Omental fat pad (tissue), 4 donors: ENCODE measurements around the gene PLD3. TPM values are rescaled to one million over a fixed set of nuclear protein-coding genes. Genes with fewer than 3 reads are reported as not detected.
A peak's percentile ranks its signal among the peaks of the same experiment; 100 is the strongest.

Experiments used
- ATAC-seq: fragments of 150-250 bp; one replicate; pipeline ENCODE4 v1.9.1; 2016; ENCODE audit warnings: mild to moderate bottlenecking, moderate library complexity; ENCODE audit not compliant: low FRiP score
- DNase-seq: peaks from one replicate; pipeline ENCODE4 v3.0.0-alpha.2; 2019; ENCODE audit warnings: low spot score
- CTCF ChIP-seq, 3 donors: fragments of 450-650 bp; IDR thresholded peaks; one replicate each; pipeline ENCODE4 v1.5.1; 2016 to 2017; ENCODE audit warnings: antibody characterized with exemption in 3 of 3, mild to moderate bottlenecking in 3 of 3, moderate library complexity in 2 of 3
- small RNA-seq: library from RNA; depleted of rRNA; stranded (forward); fragments of <200 nt; gene quantifications from one replicate; pipeline ENCODE3, GENCODE V24; 2016
- total RNA-seq, 4 donors: library from RNA; depleted of rRNA; stranded (reverse); fragments of >200 nt; gene quantifications; one replicate each; pipeline ENCODE4 v1.1.0, GENCODE V29; 2016

The PLD3 gene
- total RNA-seq, 4 donors from 2014 or later, result 254 to 437 (median 351) TPM

GRCh38 chr19:40424637-40425449 lies 76.3 kb downstream of the PLD3 start:
- DNase-seq (no peak), ATAC-seq (no peak)
- TF ChIP-seq CTCF (IDR thresholded peaks at IDR 0.05), result no peak

DNA sequence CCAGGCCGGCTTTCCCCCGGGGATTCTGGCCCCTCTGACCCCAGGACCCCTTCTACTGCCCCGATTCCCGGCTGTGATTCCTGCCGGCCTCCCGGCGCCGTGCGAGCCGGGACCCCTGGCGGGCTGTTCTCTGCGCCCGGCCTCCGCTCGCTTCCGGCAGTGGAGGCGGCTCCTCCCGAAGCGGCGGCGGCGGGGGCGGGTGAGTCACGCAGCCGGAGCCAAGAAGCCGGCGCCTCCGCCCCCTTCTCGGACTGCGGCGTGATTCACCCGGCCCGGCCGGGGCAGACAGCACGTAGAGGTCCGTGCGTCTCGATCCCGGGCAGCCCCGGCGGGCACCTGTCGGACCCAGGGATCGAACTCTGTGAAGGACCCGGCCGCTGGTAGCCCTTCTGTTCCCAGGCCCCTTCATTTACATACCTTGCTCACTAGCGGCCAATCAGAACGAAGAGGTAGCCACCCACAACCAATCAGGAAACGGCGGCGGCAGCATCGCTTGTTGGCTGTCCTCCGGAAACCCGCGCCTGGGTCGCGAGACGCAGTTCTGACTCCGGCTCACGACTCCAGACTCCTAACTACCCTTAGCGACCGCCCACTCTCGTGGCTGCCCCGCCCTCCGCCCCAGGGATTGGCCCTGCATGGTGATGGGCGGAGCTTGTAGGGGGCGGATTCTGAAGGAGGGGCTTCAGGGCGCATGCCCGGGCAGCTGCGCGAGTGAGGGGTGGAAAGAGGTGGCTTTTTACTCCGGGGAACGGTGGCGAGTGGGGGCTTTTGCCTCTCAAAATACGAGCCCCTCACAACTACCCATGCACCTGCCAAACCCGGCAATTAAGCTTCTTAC lies 77.2 kb downstream of the PLD3 start, which contains the start of gene SERTAD1:
TSS of gene SERTAD1 (minus strand) at position 543 of the 838 bp plus-strand sequence. CDS start 2,446 bp downstream, outside the sequence.
- DNase-seq (peak; percentile 99), ATAC-seq (peak; percentile 93)
- no peak for TF ChIP-seq CTCF (IDR thresholded peaks at IDR 0.05)

Small RNA genes within 50 kb of the gene (small RNA-seq; reads per million reads assigned to genes)
- gene MIR6796 (not detected), gene RF00019 (not detected), gene RNU6-945P (not detected)

Other genes starting within 250 kb of the PLD3 start
- gene MAP3K10, start 157.3 kb upstream of the PLD3 start, total RNA-seq, result 1 to 10 TPM; 5.9 to 9.7 (median 7.6) TPM
- under 1 TPM in 1 of 4 donors, not detected in 3; 0.28 TPM for gene TTC9B, start 130.3 kb upstream of the PLD3 start, total RNA-seq
- 1 to 10 TPM in 1 of 4 donors, under 1 TPM in 2, not detected in 1; 0.37 to 1.1 (median 0.48) TPM for gene CCNP, start 122.0 kb upstream of the PLD3 start, total RNA-seq
- 100 to 1,000 TPM in 2 of 4 donors, 10 to 100 TPM in 2; 84.7 to 151 (median 99.1) TPM for gene AKT2, start 63.4 kb upstream of the PLD3 start, total RNA-seq
- 10 to 100 TPM in 1 of 4 donors, 1 to 10 TPM in 3; 7.6 to 11.9 (median 8.3) TPM for gene C19orf47, start 298 bp upstream of the PLD3 start, total RNA-seq
- 1 to 10 TPM in 1 of 4 donors, under 1 TPM in 1, not detected in 2; 0.24 to 2.2 TPM for gene HIPK4, start 41.5 kb downstream of the PLD3 start, total RNA-seq
- gene PRX, start 64.7 kb downstream of the PLD3 start, total RNA-seq, result 1 to 10 TPM; 2.2 to 6.1 (median 4.3) TPM
- gene SERTAD1, start 77.3 kb downstream of the PLD3 start, total RNA-seq, result 10 to 100 TPM; 18.9 to 80.9 (median 37.7) TPM
- gene SERTAD3, start 95.6 kb downstream of the PLD3 start, total RNA-seq, result 10 to 100 TPM; 18.5 to 37.3 (median 23.7) TPM
- 100 to 1,000 TPM; 240 to 419 (median 329) TPM for gene BLVRB, start 117.0 kb downstream of the PLD3 start, total RNA-seq
- 1 to 10 TPM; 1.4 to 3.2 (median 3.0) TPM for gene SPTBN4, start 118.3 kb downstream of the PLD3 start, total RNA-seq
- 10 to 100 TPM; 37.0 to 87.5 (median 47.8) TPM for gene SHKBP1, start 228.2 kb downstream of the PLD3 start, total RNA-seq